ENCODE measurements around the gene NFKBIA. TPM values are rescaled to one million over a fixed set of nuclear protein-coding genes. Genes with fewer than 3 reads are reported as not detected.
"Not testable (repeated sequence)": the region's sequence is repeated elsewhere in the genome, so short reads cannot be mapped to it uniquely, and the experiment has no call there.

NFKBIA gene
- total and polyA plus RNA-seq, 4 donors = 46.9 to 204 (median 86.3) TPM

DNA sequence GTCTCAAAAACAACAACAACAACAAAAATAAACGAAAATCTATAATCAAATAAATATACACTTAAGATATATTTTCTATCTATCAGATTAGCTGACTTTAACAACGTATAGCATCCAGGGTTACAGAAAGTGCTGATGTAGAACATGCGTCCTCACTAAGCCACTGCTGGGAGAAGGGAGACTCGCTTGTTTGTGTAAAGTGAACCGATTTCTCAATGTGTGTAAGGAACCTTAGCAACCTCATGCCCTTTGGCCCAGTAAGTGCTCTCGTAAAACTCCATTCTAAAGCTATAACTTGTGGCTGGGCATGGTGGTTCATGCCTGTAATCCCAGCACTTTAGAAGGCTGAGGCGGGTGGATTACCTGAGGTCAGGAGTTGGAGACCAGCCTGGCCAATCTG, 23.8 kb downstream of the NFKBIA start:
- Histone ChIP-seq H3K9ac (ENCODE audit: low read depth in 1 of 2, low read length in 2 of 2) (no peak overlapping the region), H3K27me3 (ENCODE audit: control insufficient read depth in 4 of 4, insufficient read depth in 4 of 4, low read length in 3 of 4) (no peaks in the 10 kb centered on the region), H3K36me3 (ENCODE audit: control insufficient read depth in 4 of 4, insufficient read depth in 3 of 4, low read depth in 1 of 4, low read length in 3 of 4) (no peaks in the 10 kb centered on the region), H3K9me3 (ENCODE audit: control insufficient read depth in 4 of 4, low read length in 3 of 4) (no peaks in the 10 kb centered on the region), H3K4me3 (ENCODE audit: low read depth in 1 of 3, low read length in 3 of 3) (no peak overlapping the region), H3K4me1 (ENCODE audit: control insufficient read depth in 4 of 4, insufficient read depth in 4 of 4, low read length in 3 of 4) (peaks cover 0 to 8% (median 7%) of the 10 kb centered on the region in 4 donors), H3K27ac (ENCODE audit: low read depth in 1 of 2, low read length in 2 of 2) (no peak overlapping the region)
- WGBS = 58% methylated on average over 7 of the region's 7 CpGs
- TF ChIP-seq RAD21 (IDR thresholded peaks at IDR 0.05) = peak in 1 of 2 donors; percentile 5
- TF ChIP-seq EGR1 (IDR thresholded peaks at IDR 0.05; ENCODE audit: low read depth in 2 of 2) = no peak
- peak; percentile 44 for TF ChIP-seq SP1 (IDR thresholded peaks at IDR 0.05)
- TF ChIP-seq RXRA (IDR thresholded peaks at IDR 0.05) = peak; percentile 36 to 58
- no peak for DNase-seq (ENCODE audit: low spot score)

DNA sequence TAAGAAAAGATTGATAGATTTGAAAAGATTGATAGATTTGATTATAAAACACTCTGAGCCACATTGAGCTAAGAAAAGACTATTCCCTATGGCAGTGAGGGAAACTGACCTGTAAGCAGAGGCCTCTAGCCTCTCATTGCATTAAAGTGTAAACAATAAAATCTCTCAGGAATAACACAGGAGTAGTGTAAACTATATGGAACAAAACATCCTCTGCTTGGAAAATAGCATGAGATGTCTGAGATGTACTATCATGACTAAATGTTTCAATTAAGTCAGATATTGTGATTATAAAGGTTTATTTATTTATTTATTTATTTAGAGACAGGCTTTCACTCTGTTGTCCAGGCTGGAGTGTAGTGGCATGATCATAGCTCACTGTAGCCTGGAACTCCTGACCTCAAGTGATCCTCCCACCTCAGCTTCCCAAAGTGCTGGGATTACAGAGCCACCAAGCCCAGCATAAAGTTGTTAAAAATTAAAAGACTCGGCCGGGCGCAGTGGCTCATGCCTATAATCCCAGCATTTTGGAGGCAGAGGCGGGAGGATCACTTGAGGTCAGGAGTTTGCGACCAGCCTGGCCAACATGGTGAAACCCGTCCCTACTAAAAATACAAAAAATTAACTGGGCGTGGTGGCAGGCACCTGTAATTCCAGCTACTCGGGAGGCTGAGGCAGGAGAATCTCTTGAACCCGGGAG, 25.2 kb downstream of the NFKBIA start:
- not testable (repeated sequence) for H3K9ac ChIP-seq (ENCODE audit: low read depth in 1 of 2, low read length in 2 of 2); H3K4me3 ChIP-seq (ENCODE audit: low read depth in 1 of 3, low read length in 3 of 3); H3K36me3 ChIP-seq (ENCODE audit: control insufficient read depth in 4 of 4, insufficient read depth in 3 of 4, low read depth in 1 of 4, low read length in 3 of 4); H3K9me3 ChIP-seq (ENCODE audit: control insufficient read depth in 4 of 4, low read length in 3 of 4); DNase-seq (ENCODE audit: low spot score); H3K27me3 ChIP-seq (ENCODE audit: control insufficient read depth in 4 of 4, insufficient read depth in 4 of 4, low read length in 3 of 4); H3K4me1 ChIP-seq (ENCODE audit: control insufficient read depth in 4 of 4, insufficient read depth in 4 of 4, low read length in 3 of 4); H3K27ac ChIP-seq (ENCODE audit: low read depth in 1 of 2, low read length in 2 of 2)
- 84% methylated on average over 9 of the region's 9 CpGs for WGBS

DNA sequence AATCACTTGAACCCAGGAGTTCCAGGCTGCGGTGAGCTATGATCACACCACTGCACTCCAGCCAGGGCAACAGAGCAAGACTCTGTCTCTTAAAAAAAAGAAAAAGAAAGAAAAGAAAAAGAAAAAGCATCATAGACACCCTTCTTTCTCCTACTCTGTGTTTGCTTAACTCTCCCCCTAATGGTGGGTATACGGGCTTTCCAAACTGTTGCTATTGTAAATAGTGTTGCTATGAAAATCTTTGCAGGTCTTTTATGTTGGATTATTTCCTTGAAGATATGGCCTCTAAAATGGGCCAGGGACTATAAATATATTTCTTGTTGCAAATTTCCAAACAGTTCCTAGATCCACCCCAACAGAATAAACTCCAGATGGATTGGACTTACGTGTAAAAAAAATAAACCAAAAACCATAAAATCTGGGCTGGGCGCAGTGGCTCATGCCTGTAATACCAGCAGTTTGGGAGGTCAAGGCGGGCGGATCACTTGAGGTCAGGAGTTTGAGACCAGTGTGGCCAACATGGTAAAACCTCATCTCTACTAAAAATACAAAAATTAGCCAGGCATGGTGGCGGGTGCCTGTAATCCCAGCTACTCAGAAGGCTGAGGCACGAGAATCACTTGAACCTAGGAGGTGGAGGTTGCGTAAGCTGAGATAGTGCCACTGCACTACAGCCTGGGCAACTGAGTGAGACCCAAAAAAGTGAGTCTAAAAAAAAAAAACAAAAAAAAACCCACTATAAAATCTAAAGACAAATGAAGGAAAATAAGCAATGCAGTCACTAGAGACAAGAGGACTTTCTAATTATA, 25.9 kb downstream of the NFKBIA start:
- Histone ChIP-seq H3K4me1 (ENCODE audit: control insufficient read depth in 4 of 4, insufficient read depth in 4 of 4, low read length in 3 of 4) (no peaks in the 10 kb centered on the region), H3K9ac (ENCODE audit: low read depth in 1 of 2, low read length in 2 of 2) (no peak overlapping the region), H3K9me3 (ENCODE audit: control insufficient read depth in 4 of 4, low read length in 3 of 4) (no peaks in the 10 kb centered on the region), H3K4me3 (ENCODE audit: low read depth in 1 of 3, low read length in 3 of 3) (no peak overlapping the region), H3K36me3 (ENCODE audit: control insufficient read depth in 4 of 4, insufficient read depth in 3 of 4, low read depth in 1 of 4, low read length in 3 of 4) (no peaks in the 10 kb centered on the region), H3K27me3 (ENCODE audit: control insufficient read depth in 4 of 4, insufficient read depth in 4 of 4, low read length in 3 of 4) (no peaks in the 10 kb centered on the region), H3K27ac (ENCODE audit: low read depth in 1 of 2, low read length in 2 of 2) (no peak overlapping the region)
- TF ChIP-seq RAD21 (IDR thresholded peaks at IDR 0.05) (no peak), JUND (IDR thresholded peaks at IDR 0.05) (no peak), HNF4G (IDR thresholded peaks at IDR 0.05) (no peak), GABPA (IDR thresholded peaks at IDR 0.05 in 1 of 2, conservative IDR thresholded peaks at IDR 0.05 in 1 of 2) (no peak), TAF1 (conservative IDR thresholded peaks at IDR 0.05) (no peak), FOXA2 (IDR thresholded peaks at IDR 0.05) (no peak), NR2F2 (IDR thresholded peaks at IDR 0.05) (no peak), FOXA1 (IDR thresholded peaks at IDR 0.05) (no peak), YY1 (IDR thresholded peaks at IDR 0.05) (no peak), HNF4A (conservative IDR thresholded peaks at IDR 0.05) (no peak), SP1 (IDR thresholded peaks at IDR 0.05) (no peak), RXRA (IDR thresholded peaks at IDR 0.05) (no peak)
- TF ChIP-seq, protein P1, sequence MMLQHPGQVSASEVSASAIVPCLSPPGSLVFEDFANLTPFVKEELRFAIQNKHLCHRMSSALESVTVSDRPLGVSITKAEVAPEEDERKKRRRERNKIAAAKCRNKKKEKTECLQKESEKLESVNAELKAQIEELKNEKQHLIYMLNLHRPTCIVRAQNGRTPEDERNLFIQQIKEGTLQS (IDR thresholded peaks at IDR 0.05) = no peak
- TF ChIP-seq, protein P2, sequence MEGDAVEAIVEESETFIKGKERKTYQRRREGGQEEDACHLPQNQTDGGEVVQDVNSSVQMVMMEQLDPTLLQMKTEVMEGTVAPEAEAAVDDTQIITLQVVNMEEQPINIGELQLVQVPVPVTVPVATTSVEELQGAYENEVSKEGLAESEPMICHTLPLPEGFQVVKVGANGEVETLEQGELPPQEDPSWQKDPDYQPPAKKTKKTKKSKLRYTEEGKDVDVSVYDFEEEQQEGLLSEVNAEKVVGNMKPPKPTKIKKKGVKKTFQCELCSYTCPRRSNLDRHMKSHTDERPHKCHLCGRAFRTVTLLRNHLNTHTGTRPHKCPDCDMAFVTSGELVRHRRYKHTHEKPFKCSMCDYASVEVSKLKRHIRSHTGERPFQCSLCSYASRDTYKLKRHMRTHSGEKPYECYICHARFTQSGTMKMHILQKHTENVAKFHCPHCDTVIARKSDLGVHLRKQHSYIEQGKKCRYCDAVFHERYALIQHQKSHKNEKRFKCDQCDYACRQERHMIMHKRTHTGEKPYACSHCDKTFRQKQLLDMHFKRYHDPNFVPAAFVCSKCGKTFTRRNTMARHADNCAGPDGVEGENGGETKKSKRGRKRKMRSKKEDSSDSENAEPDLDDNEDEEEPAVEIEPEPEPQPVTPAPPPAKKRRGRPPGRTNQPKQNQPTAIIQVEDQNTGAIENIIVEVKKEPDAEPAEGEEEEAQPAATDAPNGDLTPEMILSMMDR (IDR thresholded peaks at IDR 0.05; ENCODE audit: low read depth, low read length, missing input control) = no peak
- TF ChIP-seq, protein P3, sequence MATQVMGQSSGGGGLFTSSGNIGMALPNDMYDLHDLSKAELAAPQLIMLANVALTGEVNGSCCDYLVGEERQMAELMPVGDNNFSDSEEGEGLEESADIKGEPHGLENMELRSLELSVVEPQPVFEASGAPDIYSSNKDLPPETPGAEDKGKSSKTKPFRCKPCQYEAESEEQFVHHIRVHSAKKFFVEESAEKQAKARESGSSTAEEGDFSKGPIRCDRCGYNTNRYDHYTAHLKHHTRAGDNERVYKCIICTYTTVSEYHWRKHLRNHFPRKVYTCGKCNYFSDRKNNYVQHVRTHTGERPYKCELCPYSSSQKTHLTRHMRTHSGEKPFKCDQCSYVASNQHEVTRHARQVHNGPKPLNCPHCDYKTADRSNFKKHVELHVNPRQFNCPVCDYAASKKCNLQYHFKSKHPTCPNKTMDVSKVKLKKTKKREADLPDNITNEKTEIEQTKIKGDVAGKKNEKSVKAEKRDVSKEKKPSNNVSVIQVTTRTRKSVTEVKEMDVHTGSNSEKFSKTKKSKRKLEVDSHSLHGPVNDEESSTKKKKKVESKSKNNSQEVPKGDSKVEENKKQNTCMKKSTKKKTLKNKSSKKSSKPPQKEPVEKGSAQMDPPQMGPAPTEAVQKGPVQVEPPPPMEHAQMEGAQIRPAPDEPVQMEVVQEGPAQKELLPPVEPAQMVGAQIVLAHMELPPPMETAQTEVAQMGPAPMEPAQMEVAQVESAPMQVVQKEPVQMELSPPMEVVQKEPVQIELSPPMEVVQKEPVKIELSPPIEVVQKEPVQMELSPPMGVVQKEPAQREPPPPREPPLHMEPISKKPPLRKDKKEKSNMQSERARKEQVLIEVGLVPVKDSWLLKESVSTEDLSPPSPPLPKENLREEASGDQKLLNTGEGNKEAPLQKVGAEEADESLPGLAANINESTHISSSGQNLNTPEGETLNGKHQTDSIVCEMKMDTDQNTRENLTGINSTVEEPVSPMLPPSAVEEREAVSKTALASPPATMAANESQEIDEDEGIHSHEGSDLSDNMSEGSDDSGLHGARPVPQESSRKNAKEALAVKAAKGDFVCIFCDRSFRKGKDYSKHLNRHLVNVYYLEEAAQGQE (IDR thresholded peaks at IDR 0.05) = no peak
- TF ChIP-seq, protein P4, sequence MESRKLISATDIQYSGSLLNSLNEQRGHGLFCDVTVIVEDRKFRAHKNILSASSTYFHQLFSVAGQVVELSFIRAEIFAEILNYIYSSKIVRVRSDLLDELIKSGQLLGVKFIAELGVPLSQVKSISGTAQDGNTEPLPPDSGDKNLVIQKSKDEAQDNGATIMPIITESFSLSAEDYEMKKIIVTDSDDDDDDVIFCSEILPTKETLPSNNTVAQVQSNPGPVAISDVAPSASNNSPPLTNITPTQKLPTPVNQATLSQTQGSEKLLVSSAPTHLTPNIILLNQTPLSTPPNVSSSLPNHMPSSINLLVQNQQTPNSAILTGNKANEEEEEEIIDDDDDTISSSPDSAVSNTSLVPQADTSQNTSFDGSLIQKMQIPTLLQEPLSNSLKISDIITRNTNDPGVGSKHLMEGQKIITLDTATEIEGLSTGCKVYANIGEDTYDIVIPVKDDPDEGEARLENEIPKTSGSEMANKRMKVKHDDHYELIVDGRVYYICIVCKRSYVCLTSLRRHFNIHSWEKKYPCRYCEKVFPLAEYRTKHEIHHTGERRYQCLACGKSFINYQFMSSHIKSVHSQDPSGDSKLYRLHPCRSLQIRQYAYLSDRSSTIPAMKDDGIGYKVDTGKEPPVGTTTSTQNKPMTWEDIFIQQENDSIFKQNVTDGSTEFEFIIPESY (IDR thresholded peaks at IDR 0.05) = no peak
- WGBS = 86% methylated on average over 9 of the region's 9 CpGs
- DNase-seq (ENCODE audit: low spot score) = no peak

Data from liver (tissue), 9 donors.